Measurements from ENCODE around the gene ATP6V1G1. TPM values are rescaled to one million over a fixed set of nuclear protein-coding genes. Genes with fewer than 3 reads are reported as not detected.

Gene ATP6V1G1
- total RNA-seq = 100 to 1,000 TPM; 122 to 253 (median 198) TPM

GRCh38 chr9:114587345-114588202, at the start of gene ATP6V1G1:
TSS of gene ATP6V1G1 (plus strand) at chr9:114587769. CDS start at chr9:114587839, 70 bp downstream.
- peak within 1 kb of the TSS; percentile 74 to 99 (median 86) for H3K4me3 ChIP-seq
- H3K4me1 ChIP-seq (replicated peaks in 1 of 2) = peaks cover 13 to 27% of the 10 kb centered on the region in 2 donors
- in situ Hi-C loops (cut with MboI; ENCODE audit: low pct_unique_long_range_greater_than_20kb in 2 of 9, low sequenced_read_pairs in 9 of 9, unreplicated experiment in 9 of 9) = no loop called here
- WGBS, 10 experiments = 0 to 10% (median 0%) methylated on average over 1 to 42 of the region's 52 CpGs; no CpG with 5 or more reads in 1 of the 10 experiments
- ATAC-seq (replicated peaks in 6 of 8) = peak; percentile 89 to 98 (median 97)
- peak within 1 kb of the TSS; percentile 84 to 95 for H3K27ac ChIP-seq

GRCh38 chr9:114538241-114538640, 49.3 kb upstream of the ATP6V1G1 start:
- in situ Hi-C loops (cut with MboI; ENCODE audit: low pct_unique_long_range_greater_than_20kb in 2 of 9, low sequenced_read_pairs in 9 of 9, unreplicated experiment in 9 of 9) = no loop called here
- 33 to 71% (median 34%) methylated on average over 2 to 4 of the region's 5 CpGs; no CpG with 5 or more reads in 7 of the 10 experiments for WGBS, 10 experiments
- H3K4me3 ChIP-seq = no peak overlapping the region
- ATAC-seq (replicated peaks in 6 of 8) = peak in 4 of 8 experiments; percentile 34 to 66 (median 43)
- peaks cover 0 to 3% of the 10 kb centered on the region in 2 donors for H3K4me1 ChIP-seq (replicated peaks in 1 of 2)
- H3K27ac ChIP-seq = no peak overlapping the region

- peak in 1 of 8 experiments; percentile 29 for ATAC-seq (replicated peaks in 6 of 8)
- no peak overlapping the region for H3K27ac ChIP-seq
- WGBS, 10 experiments = 0 to 100% (median 56%) methylated on average over 1 to 7 of the region's 9 CpGs; no CpG with 5 or more reads in 1 of the 10 experiments
- H3K4me3 ChIP-seq = no peak overlapping the region
- peaks cover 0 to 3% of the 10 kb centered on the region in 2 donors for H3K4me1 ChIP-seq (replicated peaks in 1 of 2)
- in situ Hi-C loops (cut with MboI; ENCODE audit: low pct_unique_long_range_greater_than_20kb in 2 of 9, low sequenced_read_pairs in 9 of 9, unreplicated experiment in 9 of 9) = no loop called here
Observed at GRCh38 chr9:114539701-114540380, 47.7 kb upstream of the ATP6V1G1 start.

- Histone ChIP-seq H3K4me1 (replicated peaks in 1 of 2) (peaks cover 11 to 13% of the 10 kb centered on the region in 2 donors), H3K4me3 (no peak overlapping the region), H3K27ac (no peak overlapping the region)
- ATAC-seq (replicated peaks in 6 of 8) = no peak
- WGBS, 10 experiments = 42 to 90% (median 70%) methylated on average over 2 to 5 of the region's 5 CpGs; no CpG with 5 or more reads in 1 of the 10 experiments
- in situ Hi-C loops (cut with MboI; ENCODE audit: low pct_unique_long_range_greater_than_20kb in 2 of 9, low sequenced_read_pairs in 9 of 9, unreplicated experiment in 9 of 9) = no loop called here
Observed at GRCh38 chr9:114545055-114545454, 42.5 kb upstream of the ATP6V1G1 start.

- H3K4me1 ChIP-seq (replicated peaks in 1 of 2) = peaks cover 15 to 21% of the 10 kb centered on the region in 2 donors
- in situ Hi-C loops (cut with MboI; ENCODE audit: low pct_unique_long_range_greater_than_20kb in 2 of 9, low sequenced_read_pairs in 9 of 9, unreplicated experiment in 9 of 9) = no loop called here
- H3K27ac ChIP-seq = no peak overlapping the region
- H3K4me3 ChIP-seq = no peak overlapping the region
- peak in 1 of 8 experiments; percentile 53 for ATAC-seq (replicated peaks in 6 of 8)
Observed at GRCh38 chr9:114546851-114547250, 40.7 kb upstream of the ATP6V1G1 start.

GRCh38 chr9:114549697-114550330, 37.8 kb upstream of the ATP6V1G1 start:
- Histone ChIP-seq H3K4me3 (no peak overlapping the region), H3K27ac (peak overlapping the region in 1 of 2 donors; percentile 24), H3K4me1 (replicated peaks in 1 of 2) (peaks cover 23 to 29% of the 10 kb centered on the region in 2 donors)
- ATAC-seq (replicated peaks in 6 of 8) = peak in 4 of 8 experiments; percentile 5 to 30 (median 11)
- in situ Hi-C loops (cut with MboI; ENCODE audit: low pct_unique_long_range_greater_than_20kb in 2 of 9, low sequenced_read_pairs in 9 of 9, unreplicated experiment in 9 of 9) = no loop called here
- 39 to 86% (median 57%) methylated on average over 2 to 7 of the region's 9 CpGs; no CpG with 5 or more reads in 1 of the 10 experiments for WGBS, 10 experiments

GRCh38 chr9:114551750-114552685, 35.6 kb upstream of the ATP6V1G1 start:
- peak; percentile 95 to 100 (median 100) for ATAC-seq (replicated peaks in 6 of 8)
- in situ Hi-C loops (cut with MboI; ENCODE audit: low pct_unique_long_range_greater_than_20kb in 2 of 9, low sequenced_read_pairs in 9 of 9, unreplicated experiment in 9 of 9) = no loop called here
- WGBS, 10 experiments = 20 to 100% (median 100%) methylated on average over 1 to 4 of the region's 6 CpGs; no CpG with 5 or more reads in 1 of the 10 experiments
- peaks cover 23 to 29% of the 10 kb centered on the region in 2 donors for H3K4me1 ChIP-seq (replicated peaks in 1 of 2)
- H3K27ac ChIP-seq = peak overlapping the region; percentile 55 to 66
- H3K4me3 ChIP-seq = no peak overlapping the region

GRCh38 chr9:114552706-114553105, 34.9 kb upstream of the ATP6V1G1 start:
- no peak overlapping the region for H3K4me3 ChIP-seq
- no peak for ATAC-seq (replicated peaks in 6 of 8)
- peaks cover 23 to 30% of the 10 kb centered on the region in 2 donors for H3K4me1 ChIP-seq (replicated peaks in 1 of 2)
- in situ Hi-C loops (cut with MboI; ENCODE audit: low pct_unique_long_range_greater_than_20kb in 2 of 9, low sequenced_read_pairs in 9 of 9, unreplicated experiment in 9 of 9) = no loop called here
- WGBS, 10 experiments = 29 to 100% (median 83%) methylated on average over 1 to 4 of the region's 5 CpGs; no CpG with 5 or more reads in 2 of the 10 experiments
- no peak overlapping the region for H3K27ac ChIP-seq

- peaks cover 23 to 35% of the 10 kb centered on the region in 2 donors for H3K4me1 ChIP-seq (replicated peaks in 1 of 2)
- no peak overlapping the region for H3K27ac ChIP-seq
- no peak for ATAC-seq (replicated peaks in 6 of 8)
- in situ Hi-C loops (cut with MboI; ENCODE audit: low pct_unique_long_range_greater_than_20kb in 2 of 9, low sequenced_read_pairs in 9 of 9, unreplicated experiment in 9 of 9) = no loop called here
- no peak overlapping the region for H3K4me3 ChIP-seq
- WGBS, 10 experiments = 71 to 100% (median 92%) methylated on average over 1 to 3 of the region's 3 CpGs; no CpG with 5 or more reads in 3 of the 10 experiments
Observed at GRCh38 chr9:114553202-114553601, 34.4 kb upstream of the ATP6V1G1 start.

GRCh38 chr9:114555696-114556095, 31.9 kb upstream of the ATP6V1G1 start:
- H3K27ac ChIP-seq = no peak overlapping the region
- no peak overlapping the region for H3K4me3 ChIP-seq
- H3K4me1 ChIP-seq (replicated peaks in 1 of 2) = peaks cover 20 to 31% of the 10 kb centered on the region in 2 donors
- ATAC-seq (replicated peaks in 6 of 8) = peak in 1 of 8 experiments; percentile 5
- WGBS, 10 experiments = 67 to 100% (median 100%) methylated on average over 1 of the region's 1 CpG; no CpG with 5 or more reads in 6 of the 10 experiments
- in situ Hi-C loops (cut with MboI; ENCODE audit: low pct_unique_long_range_greater_than_20kb in 2 of 9, low sequenced_read_pairs in 9 of 9, unreplicated experiment in 9 of 9) = no loop called here

GRCh38 chr9:114558027-114558675, 29.4 kb upstream of the ATP6V1G1 start:
- Histone ChIP-seq H3K4me3 (no peak overlapping the region), H3K27ac (peak overlapping the region in 1 of 2 donors; percentile 28), H3K4me1 (replicated peaks in 1 of 2) (peaks cover 7 to 18% of the 10 kb centered on the region in 2 donors)
- in situ Hi-C loops (cut with MboI; ENCODE audit: low pct_unique_long_range_greater_than_20kb in 2 of 9, low sequenced_read_pairs in 9 of 9, unreplicated experiment in 9 of 9) = no loop called here
- 0 to 79% (median 54%) methylated on average over 1 to 3 of the region's 3 CpGs for WGBS, 10 experiments
- peak; percentile 25 to 94 (median 86) for ATAC-seq (replicated peaks in 6 of 8)

All from motor neuron (in vitro differentiated cells).